GM18868 (cell line): ENCODE results near the gene TASP1.

Experiments
- ATAC-seq: cut with Tn5 transposase; IDR thresholded peaks from one replicate; pipeline ENCODE4 v1.9.1; 2021; ENCODE audit warnings: mild to moderate bottlenecking, moderate library complexity; ENCODE audit not compliant: unreplicated experiment

The TASP1 gene

GRCh38 chr20:13580707-13581106 lies 58.0 kb downstream of the TASP1 start:
- no peak for ATAC-seq

GRCh38 chr20:13574071-13574470 lies 64.7 kb downstream of the TASP1 start:
- no peak for ATAC-seq

GRCh38 chr20:13571662-13572061 lies 67.1 kb downstream of the TASP1 start:
- no peak for ATAC-seq

GRCh38 chr20:13567663-13568062 lies 71.1 kb downstream of the TASP1 start:
- ATAC-seq: no peak

- ATAC-seq: no peak
Observed at GRCh38 chr20:13563854-13564253, 74.9 kb downstream of the TASP1 start.

- no peak for ATAC-seq
Observed at GRCh38 chr20:13554706-13555105, 84.0 kb downstream of the TASP1 start.

- ATAC-seq: no peak
Observed at GRCh38 chr20:13554076-13554475, 84.7 kb downstream of the TASP1 start.

GRCh38 chr20:13552061-13552460 lies 86.7 kb downstream of the TASP1 start:
- no peak for ATAC-seq

- no peak for ATAC-seq
Observed at GRCh38 chr20:13549451-13549850, 89.3 kb downstream of the TASP1 start.

GRCh38 chr20:13546497-13547131 lies 92.1 kb downstream of the TASP1 start:
- peak; percentile 80 for ATAC-seq

GRCh38 chr20:13545790-13546189 lies 92.9 kb downstream of the TASP1 start:
- no peak for ATAC-seq

GRCh38 chr20:13543783-13544182 lies 94.9 kb downstream of the TASP1 start:
- no peak for ATAC-seq

GRCh38 chr20:13535627-13536026 lies 103.1 kb downstream of the TASP1 start:
- no peak for ATAC-seq

GRCh38 chr20:13533946-13534345 lies 104.8 kb downstream of the TASP1 start:
- ATAC-seq: no peak

- no peak for ATAC-seq
Observed at GRCh38 chr20:13530146-13530545, 108.6 kb downstream of the TASP1 start.

GRCh38 chr20:13526551-13526950 lies 112.2 kb downstream of the TASP1 start:
- ATAC-seq: no peak

GRCh38 chr20:13525225-13525940 lies 113.3 kb downstream of the TASP1 start:
- ATAC-seq: no peak

GRCh38 chr20:13524339-13524738 lies 114.4 kb downstream of the TASP1 start:
- no peak for ATAC-seq

- ATAC-seq: no peak
Observed at GRCh38 chr20:13517831-13518230, 120.9 kb downstream of the TASP1 start.

- no peak for ATAC-seq
Observed at GRCh38 chr20:13515796-13516558, 122.8 kb downstream of the TASP1 start.

- ATAC-seq: no peak
Observed at GRCh38 chr20:13515291-13515690, 123.4 kb downstream of the TASP1 start.
